ENCODE data around the gene ST8SIA6. TPM values are rescaled to one million over a fixed set of nuclear protein-coding genes. Genes with fewer than 3 reads are reported as not detected.

The ST8SIA6 gene
- total RNA-seq, 2 donors from 2014 or later, result 5.3 to 11.0 TPM

DNA sequence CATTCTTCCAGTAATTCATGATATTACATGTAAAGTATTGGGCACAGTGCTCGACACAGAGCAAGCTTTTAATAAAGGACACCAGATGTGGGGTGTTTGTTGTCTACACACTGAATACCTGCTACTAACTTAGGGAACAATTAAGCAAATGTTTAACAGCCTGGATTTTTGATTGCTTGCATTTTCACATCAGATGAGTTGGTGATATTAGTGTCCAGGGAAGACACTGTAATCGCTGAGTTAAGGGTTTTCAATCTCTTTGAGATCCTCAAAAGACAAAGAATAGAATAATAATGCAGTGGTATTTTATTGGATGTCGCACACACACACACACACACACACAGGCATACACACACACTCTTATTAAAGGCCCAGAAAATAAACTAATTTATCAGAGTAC lies 147.3 kb downstream of the ST8SIA6 start:
- H3K27me3 ChIP-seq, result peaks cover 0 to 2% of the 10 kb centered on the region in 2 donors
- TF ChIP-seq, protein P1, sequence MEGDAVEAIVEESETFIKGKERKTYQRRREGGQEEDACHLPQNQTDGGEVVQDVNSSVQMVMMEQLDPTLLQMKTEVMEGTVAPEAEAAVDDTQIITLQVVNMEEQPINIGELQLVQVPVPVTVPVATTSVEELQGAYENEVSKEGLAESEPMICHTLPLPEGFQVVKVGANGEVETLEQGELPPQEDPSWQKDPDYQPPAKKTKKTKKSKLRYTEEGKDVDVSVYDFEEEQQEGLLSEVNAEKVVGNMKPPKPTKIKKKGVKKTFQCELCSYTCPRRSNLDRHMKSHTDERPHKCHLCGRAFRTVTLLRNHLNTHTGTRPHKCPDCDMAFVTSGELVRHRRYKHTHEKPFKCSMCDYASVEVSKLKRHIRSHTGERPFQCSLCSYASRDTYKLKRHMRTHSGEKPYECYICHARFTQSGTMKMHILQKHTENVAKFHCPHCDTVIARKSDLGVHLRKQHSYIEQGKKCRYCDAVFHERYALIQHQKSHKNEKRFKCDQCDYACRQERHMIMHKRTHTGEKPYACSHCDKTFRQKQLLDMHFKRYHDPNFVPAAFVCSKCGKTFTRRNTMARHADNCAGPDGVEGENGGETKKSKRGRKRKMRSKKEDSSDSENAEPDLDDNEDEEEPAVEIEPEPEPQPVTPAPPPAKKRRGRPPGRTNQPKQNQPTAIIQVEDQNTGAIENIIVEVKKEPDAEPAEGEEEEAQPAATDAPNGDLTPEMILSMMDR (IDR thresholded peaks at IDR 0.05), result no peak

DNA sequence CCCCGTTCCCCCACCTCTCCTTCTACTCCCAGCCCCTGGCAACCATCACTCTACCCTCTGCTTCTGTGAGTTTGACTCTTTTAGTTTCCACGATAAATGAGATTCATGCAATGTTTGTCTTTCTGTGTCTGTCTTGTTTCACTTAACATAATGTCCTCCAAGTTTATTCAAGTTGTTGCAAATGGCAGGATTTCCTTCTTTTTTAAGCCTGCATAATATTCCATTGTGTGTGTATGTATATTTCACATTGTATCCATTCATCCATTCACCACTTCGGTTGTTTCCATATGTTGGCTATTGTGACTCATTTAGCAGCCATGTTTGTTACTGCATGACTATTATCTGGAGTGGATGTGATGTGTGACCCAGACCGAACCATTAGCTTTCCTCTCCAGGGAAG lies 162.0 kb downstream of the ST8SIA6 start:
- Histone ChIP-seq H3K27ac (no peak overlapping the region), H3K4me1 (no peaks in the 10 kb centered on the region), H3K4me3 (no peak overlapping the region), H3K36me3 (no peaks in the 10 kb centered on the region), H3K9me3 (peaks cover 0 to 3% of the 10 kb centered on the region in 2 donors), H3K27me3 (no peaks in the 10 kb centered on the region)
- TF ChIP-seq, protein P1 (IDR thresholded peaks at IDR 0.05), result no peak
- DNase-seq (ENCODE audit: low spot score), result no peak

More for the DNA sequence above, 147.3 kb downstream of the ST8SIA6 start:
- Histone ChIP-seq H3K4me3 (no peak overlapping the region), H3K36me3 (no peaks in the 10 kb centered on the region), H3K9me3 (no peaks in the 10 kb centered on the region), H3K4me1 (no peaks in the 10 kb centered on the region), H3K27ac (no peak overlapping the region)
- no peak for DNase-seq (ENCODE audit: low spot score)

DNA sequence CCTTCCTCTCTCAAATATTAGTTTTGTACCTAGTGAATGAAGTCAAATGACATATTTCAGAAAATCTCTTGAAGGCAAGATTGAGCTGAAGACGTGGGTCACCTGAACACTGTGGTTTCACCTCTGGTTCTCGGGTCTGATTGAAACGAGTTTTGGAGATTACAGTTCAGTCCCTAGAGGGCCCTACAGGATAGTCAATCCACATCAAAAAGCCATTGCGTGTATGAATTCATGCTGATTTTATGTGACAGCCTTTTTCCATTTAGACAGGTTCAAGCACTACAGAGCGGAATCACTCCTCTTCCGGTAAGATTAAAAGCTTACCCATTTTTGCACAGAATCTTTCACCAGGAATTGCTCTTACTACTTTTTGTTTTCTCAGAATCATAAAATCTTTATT lies 164.2 kb downstream of the ST8SIA6 start:
- Histone ChIP-seq H3K36me3 (no peaks in the 10 kb centered on the region), H3K27ac (no peak overlapping the region), H3K4me1 (no peaks in the 10 kb centered on the region), H3K4me3 (no peak overlapping the region), H3K9me3 (no peaks in the 10 kb centered on the region), H3K27me3 (no peaks in the 10 kb centered on the region)
- no peak for DNase-seq (ENCODE audit: low spot score)
- TF ChIP-seq, protein P1 (IDR thresholded peaks at IDR 0.05), result no peak

DNA sequence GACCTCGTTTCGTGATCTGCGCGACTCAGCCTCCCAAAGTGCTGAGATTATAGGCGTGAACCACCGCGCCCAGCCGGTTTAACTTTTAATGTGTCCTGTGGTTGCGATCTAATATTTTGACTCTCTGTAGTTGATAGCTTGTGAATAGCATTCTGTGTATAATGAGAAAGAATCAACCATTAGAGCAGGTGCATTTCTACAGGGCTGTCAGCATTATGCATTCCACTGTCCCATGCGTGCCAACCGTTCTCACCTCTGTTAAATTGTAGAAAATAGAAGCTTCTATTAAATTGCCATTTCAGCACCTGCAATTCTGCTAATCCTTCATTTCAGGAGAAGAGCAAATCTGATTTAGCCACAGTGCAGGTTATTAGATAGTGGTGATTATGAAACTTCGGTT lies 164.6 kb downstream of the ST8SIA6 start:
- no peak for DNase-seq (ENCODE audit: low spot score)
- H3K36me3 ChIP-seq, result no peaks in the 10 kb centered on the region
- no peak overlapping the region for H3K27ac ChIP-seq
- peaks cover 0 to under 1% of the 10 kb centered on the region in 2 donors for H3K9me3 ChIP-seq
- H3K27me3 ChIP-seq, result no peaks in the 10 kb centered on the region
- TF ChIP-seq, protein P1 (IDR thresholded peaks at IDR 0.05), result no peak
- H3K4me3 ChIP-seq, result no peak overlapping the region
- no peaks in the 10 kb centered on the region for H3K4me1 ChIP-seq

DNA sequence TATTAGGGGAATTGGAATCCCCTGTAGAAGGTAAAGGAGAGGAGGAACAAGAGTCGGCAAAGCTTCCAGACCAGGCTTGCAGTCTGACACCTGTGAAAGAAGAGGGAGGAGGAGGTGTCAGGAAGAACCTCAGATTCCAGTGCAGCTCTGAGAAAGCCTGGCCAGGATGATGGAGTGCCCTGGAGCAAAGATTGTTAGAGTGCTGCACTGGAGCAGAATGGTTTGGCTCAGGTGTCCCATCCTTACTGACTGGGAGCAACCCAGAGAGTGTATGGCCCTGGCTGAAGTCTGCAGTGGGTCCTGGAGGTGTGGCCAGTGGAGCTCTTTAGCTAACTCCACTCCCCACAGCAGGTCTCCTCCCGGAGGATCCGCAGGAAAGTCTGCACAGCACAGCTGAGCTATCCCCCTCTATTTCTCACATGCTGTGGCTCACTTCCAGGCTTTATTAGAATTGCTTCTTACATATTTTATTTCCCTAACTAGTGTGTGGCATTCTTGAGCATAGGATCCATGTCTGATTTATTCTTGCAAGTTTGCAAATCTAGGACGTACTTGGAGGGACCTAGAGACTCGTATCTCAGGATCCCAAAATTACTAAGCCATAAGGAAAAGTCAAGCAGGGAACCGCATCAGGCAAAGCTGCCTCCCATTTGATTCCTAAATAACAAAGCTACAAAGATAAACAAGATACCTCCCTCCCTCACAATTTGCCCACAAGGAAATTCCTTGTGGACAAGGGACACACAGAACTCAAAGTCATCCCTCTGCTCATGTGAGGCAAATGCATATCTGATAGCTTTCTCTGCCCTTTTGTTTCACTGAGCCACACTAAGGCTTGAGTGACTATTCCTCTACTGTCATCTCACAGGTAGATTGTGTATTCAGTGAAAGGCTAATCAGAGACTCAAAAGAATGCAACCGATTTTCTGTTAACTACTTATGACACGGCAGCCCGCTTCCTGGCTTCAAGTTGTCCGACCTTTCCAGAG lies 167.5 kb downstream of the ST8SIA6 start:
- Histone ChIP-seq H3K4me3 (no peak overlapping the region), H3K4me1 (no peaks in the 10 kb centered on the region), H3K27ac (no peak overlapping the region), H3K36me3 (no peaks in the 10 kb centered on the region), H3K9me3 (peaks cover 0 to 15% of the 10 kb centered on the region in 2 donors), H3K27me3 (no peaks in the 10 kb centered on the region)
- DNase-seq (ENCODE audit: low spot score), result no peak
- TF ChIP-seq, protein P1 (IDR thresholded peaks at IDR 0.05), result no peak
